PFSK-1 (cell line): ENCODE results near the gene KDR.

Experiments used
- FOXP2 ChIP-seq: optimal IDR thresholded peaks from 2 replicates; pipeline ENCODE3; 2011; ENCODE audit warnings: borderline replicate concordance, control low read depth, inconsistent platforms; ENCODE audit not compliant: insufficient read depth; ENCODE audit errors: extremely low read length, extremely low read depth
- POLR2AphosphoS5 ChIP-seq: IDR thresholded peaks from 2 replicates; pipeline ENCODE4 v1.6.1; 2012; ENCODE audit warnings: low read depth, mild to moderate bottlenecking, control low read depth, low read length, moderate library complexity
- REST ChIP-seq, 2 experiments: IDR thresholded peaks; 2 replicates each; pipeline versions ENCODE4 v1.6.1 to v1.8.0; 2011 to 2012; ENCODE audit warnings: low read depth in 2 of 2, low read length in 2 of 2, control low read depth in 1 of 2, inconsistent platforms in 1 of 2, mild to moderate bottlenecking in 1 of 2, moderate library complexity in 1 of 2; ENCODE audit not compliant: insufficient read depth in 1 of 2
- SIN3A ChIP-seq: IDR thresholded peaks from 2 replicates; pipeline ENCODE4 v1.6.1; 2012; ENCODE audit warnings: mild to moderate bottlenecking, low read length, moderate library complexity, borderline replicate concordance; ENCODE audit not compliant: insufficient read depth
- TAF1 ChIP-seq: IDR thresholded peaks from 2 replicates; pipeline ENCODE4 v1.6.1; 2012; ENCODE audit warnings: low read length, control low read depth, borderline replicate concordance; ENCODE audit not compliant: insufficient read depth

DNA sequence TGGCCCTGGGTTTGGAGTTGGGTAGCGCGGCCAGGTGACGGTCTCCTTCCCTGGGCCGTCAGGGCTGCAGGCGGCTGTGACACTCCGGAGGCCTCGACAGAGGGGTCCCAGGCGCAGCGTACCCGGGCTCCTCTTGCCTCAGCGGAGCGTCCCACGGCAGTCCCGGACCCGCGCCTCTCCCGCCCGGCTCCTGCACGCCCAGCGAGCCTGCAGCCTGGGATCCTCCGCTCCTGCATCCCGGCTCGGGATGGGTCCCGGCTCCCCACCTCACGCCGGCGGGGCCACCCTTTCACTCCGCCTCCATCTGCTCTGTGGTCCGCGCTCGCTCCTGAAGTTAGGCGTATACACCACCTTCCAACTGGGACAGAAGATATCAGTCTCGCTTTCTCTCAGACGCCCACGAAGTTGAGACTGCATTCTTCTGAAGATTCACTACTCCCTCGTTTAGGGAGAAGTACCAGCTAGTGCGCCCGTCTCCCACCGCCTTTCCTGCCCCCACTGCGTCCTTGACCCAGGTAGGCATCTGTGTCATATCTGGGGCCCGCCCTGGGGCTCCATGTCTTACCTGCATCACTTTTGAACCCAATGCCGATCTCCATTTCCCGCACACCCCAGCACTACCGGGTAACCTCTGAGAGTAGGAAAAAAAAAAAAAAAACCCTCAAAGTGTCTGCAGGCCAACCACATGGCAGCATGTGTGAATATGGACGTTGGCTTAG lies 32.3 kb upstream of the KDR start:
- TF ChIP-seq POLR2AphosphoS5 (no peak), REST (IDR thresholded peaks at IDR 0.05; ENCODE audit: insufficient read depth in 1 of 2, low read depth in 2 of 2, low read length in 2 of 2) (no peak), TAF1 (no peak), FOXP2 (no peak), SIN3A (no peak)
